Liver (tissue), 9 donors: ENCODE data around the gene OR10A2. TPM values are rescaled to one million over a fixed set of nuclear protein-coding genes. Genes with fewer than 3 reads are reported as not detected.

ENCODE experiments used
- DNase-seq: peaks from one replicate; pipeline ENCODE4 v3.0.0-alpha.2; 2017; ENCODE audit warnings: low spot score
- H3K27ac ChIP-seq, 2 donors: one replicate each; pipeline ENCODE4 v1.7.0; 2013; ENCODE audit warnings: inconsistent platforms in 2 of 2, low read length in 2 of 2, control low read depth in 1 of 2, low read depth in 1 of 2, mild to moderate bottlenecking in 1 of 2
- H3K27me3 ChIP-seq, 4 donors: one replicate each; pipeline versions ENCODE4 v1.6.1 to v1.7.0; 2013; ENCODE audit warnings: low read length in 3 of 4, inconsistent platforms in 1 of 4, mild to moderate bottlenecking in 1 of 4, moderate library complexity in 1 of 4; ENCODE audit not compliant: control insufficient read depth in 4 of 4, insufficient read depth in 4 of 4
- H3K36me3 ChIP-seq, 4 donors: one replicate each; pipeline versions ENCODE4 v1.6.1 to v1.7.0; 2013; ENCODE audit warnings: low read length in 3 of 4, mild to moderate bottlenecking in 3 of 4, low read depth in 1 of 4, moderate library complexity in 1 of 4; ENCODE audit not compliant: control insufficient read depth in 4 of 4, insufficient read depth in 3 of 4
- H3K4me1 ChIP-seq, 4 donors: one replicate each; pipeline versions ENCODE4 v1.6.1 to v1.7.0; 2013; ENCODE audit warnings: low read length in 3 of 4, mild to moderate bottlenecking in 3 of 4, moderate library complexity in 1 of 4; ENCODE audit not compliant: control insufficient read depth in 4 of 4, insufficient read depth in 4 of 4
- H3K4me3 ChIP-seq, 3 donors: one replicate each; pipeline versions ENCODE4 v1.6.1 to v1.7.0; 2013; ENCODE audit warnings: low read length in 3 of 3, control low read depth in 1 of 3, low read depth in 1 of 3, mild to moderate bottlenecking in 1 of 3
- H3K9ac ChIP-seq, 2 donors: one replicate each; pipeline ENCODE4 v1.7.0; 2013; ENCODE audit warnings: low read length in 2 of 2, mild to moderate bottlenecking in 2 of 2, moderate library complexity in 2 of 2, control low read depth in 1 of 2, low read depth in 1 of 2
- H3K9me3 ChIP-seq, 4 donors: one replicate each; pipeline versions ENCODE4 v1.6.1 to v1.7.0; 2013; ENCODE audit warnings: low read length in 3 of 4; ENCODE audit not compliant: control insufficient read depth in 4 of 4
- EGR1 ChIP-seq, 2 donors: IDR thresholded peaks; 2 replicates each; pipeline ENCODE4 v1.6.1; 2016 to 2018; ENCODE audit warnings: antibody characterized with exemption in 2 of 2, low read depth in 2 of 2
- FOXA1 ChIP-seq: IDR thresholded peaks from 2 replicates; pipeline ENCODE4 v1.6.1; 2016; ENCODE audit warnings: antibody characterized with exemption
- FOXA2 ChIP-seq: IDR thresholded peaks from 2 replicates; pipeline ENCODE4 v1.6.1; 2016; ENCODE audit warnings: antibody characterized with exemption
- HNF4A ChIP-seq, 2 donors: conservative IDR thresholded peaks; 2 replicates each; pipeline ENCODE4 v1.6.1; 2016; ENCODE audit warnings: antibody characterized with exemption in 2 of 2, mild to moderate bottlenecking in 2 of 2
- HNF4G ChIP-seq: IDR thresholded peaks from 2 replicates; pipeline ENCODE4 v1.6.1; 2016; ENCODE audit warnings: antibody characterized with exemption
- JUND ChIP-seq, 2 donors: IDR thresholded peaks; 2 replicates each; pipeline ENCODE4 v1.6.1; 2016; ENCODE audit warnings: antibody characterized with exemption in 2 of 2
- NR2F2 ChIP-seq: IDR thresholded peaks from 2 replicates; pipeline ENCODE4 v1.6.1; 2016; ENCODE audit warnings: antibody characterized with exemption
- RAD21 ChIP-seq, 2 donors: IDR thresholded peaks; 2 replicates each; pipeline ENCODE4 v1.6.1; 2016; ENCODE audit warnings: antibody characterized with exemption in 2 of 2, mild to moderate bottlenecking in 2 of 2
- RXRA ChIP-seq, 2 donors: IDR thresholded peaks; 2 replicates each; pipeline ENCODE4 v1.6.1; 2017 to 2018; ENCODE audit warnings: antibody characterized with exemption in 2 of 2, mild to moderate bottlenecking in 1 of 2
- TAF1 ChIP-seq: conservative IDR thresholded peaks from 2 replicates; pipeline ENCODE4 v1.6.1; 2016; ENCODE audit warnings: antibody characterized with exemption, mild to moderate bottlenecking
- YY1 ChIP-seq: IDR thresholded peaks from 2 replicates; pipeline ENCODE4 v1.6.1; 2016; ENCODE audit warnings: antibody characterized with exemption, mild to moderate bottlenecking
- WGBS: extraction: QIAGEN DNeasy Blood & Tissue Kit; methylation state at CpG from one replicate; pipeline ENCODE4 v1.1.7; 2013; 5-methylcytosine and 5-hydroxymethylcytosine counted together
- polyA plus RNA-seq, 2 donors: library from polyadenylated mRNA; stranded (reverse) in 1 of 2; unstranded in 1 of 2; fragments of 200-250 nt in 1 of 2; fragments of >200 nt in 1 of 2; fragmentation: Nextera tagmentation in 1 of 2; extraction: Ambion mirVana in 1 of 2; gene quantifications; one replicate each; pipeline versions ENCODE4 v1.2.1 to v1.2.3, GENCODE V29; 2013 to 2015
- total RNA-seq, 2 donors: library from RNA; depleted of rRNA; stranded (reverse); fragments of >200 nt; gene quantifications; one replicate each; pipeline ENCODE4 v1.2.3, GENCODE V29; 2014
- TF ChIP-seq, protein P1 (sequence below): fragments of 150-350 bp; IDR thresholded peaks from 2 replicates; pipeline ENCODE4 v1.5.1; 2017; ENCODE audit warnings: improper control_type of control experiment, low read depth, low read length; ENCODE audit not compliant: missing input control
- TF ChIP-seq, protein P2 (sequence below): IDR thresholded peaks from 2 replicates; pipeline ENCODE4 v1.6.1; 2016; ENCODE audit warnings: antibody characterized with exemption
- TF ChIP-seq, protein P3 (sequence below): IDR thresholded peaks from 2 replicates; pipeline ENCODE4 v1.6.1; 2016; ENCODE audit warnings: antibody characterized with exemption, mild to moderate bottlenecking
- TF ChIP-seq, protein P4 (sequence below): IDR thresholded peaks from 2 replicates; pipeline ENCODE4 v1.6.1; 2016; ENCODE audit warnings: antibody characterized with exemption
- donor health status: healthy.
- donor health status: healthy.
- donor health status: healthy.
- donor health status: healthy.
- donor health status: healthy.

The OR10A2 gene
- total and polyA plus RNA-seq, 4 donors: not detected

DNA sequence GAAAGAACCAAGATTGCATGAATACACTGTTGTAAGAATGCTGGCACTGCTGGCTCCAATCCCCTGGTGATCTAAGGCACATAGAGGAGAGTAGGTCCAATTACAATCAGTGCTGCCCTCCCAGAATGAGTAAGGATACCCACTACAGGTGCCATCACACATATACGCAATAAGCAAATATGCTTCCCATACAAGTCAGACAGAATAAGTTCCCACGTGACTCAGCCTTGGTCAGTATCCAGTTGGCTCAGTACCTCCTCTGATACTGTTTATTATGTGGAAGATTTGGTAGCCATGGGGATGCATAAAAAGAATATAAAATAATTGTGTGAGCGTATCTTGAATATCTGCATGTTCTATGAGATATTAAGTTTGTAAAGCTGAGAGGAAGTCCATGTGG, 49.1 kb downstream of the OR10A2 start (continued):
- TF ChIP-seq, protein P1, sequence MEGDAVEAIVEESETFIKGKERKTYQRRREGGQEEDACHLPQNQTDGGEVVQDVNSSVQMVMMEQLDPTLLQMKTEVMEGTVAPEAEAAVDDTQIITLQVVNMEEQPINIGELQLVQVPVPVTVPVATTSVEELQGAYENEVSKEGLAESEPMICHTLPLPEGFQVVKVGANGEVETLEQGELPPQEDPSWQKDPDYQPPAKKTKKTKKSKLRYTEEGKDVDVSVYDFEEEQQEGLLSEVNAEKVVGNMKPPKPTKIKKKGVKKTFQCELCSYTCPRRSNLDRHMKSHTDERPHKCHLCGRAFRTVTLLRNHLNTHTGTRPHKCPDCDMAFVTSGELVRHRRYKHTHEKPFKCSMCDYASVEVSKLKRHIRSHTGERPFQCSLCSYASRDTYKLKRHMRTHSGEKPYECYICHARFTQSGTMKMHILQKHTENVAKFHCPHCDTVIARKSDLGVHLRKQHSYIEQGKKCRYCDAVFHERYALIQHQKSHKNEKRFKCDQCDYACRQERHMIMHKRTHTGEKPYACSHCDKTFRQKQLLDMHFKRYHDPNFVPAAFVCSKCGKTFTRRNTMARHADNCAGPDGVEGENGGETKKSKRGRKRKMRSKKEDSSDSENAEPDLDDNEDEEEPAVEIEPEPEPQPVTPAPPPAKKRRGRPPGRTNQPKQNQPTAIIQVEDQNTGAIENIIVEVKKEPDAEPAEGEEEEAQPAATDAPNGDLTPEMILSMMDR: no peak
- no peak for TF ChIP-seq JUND (IDR thresholded peaks at IDR 0.05)

DNA sequence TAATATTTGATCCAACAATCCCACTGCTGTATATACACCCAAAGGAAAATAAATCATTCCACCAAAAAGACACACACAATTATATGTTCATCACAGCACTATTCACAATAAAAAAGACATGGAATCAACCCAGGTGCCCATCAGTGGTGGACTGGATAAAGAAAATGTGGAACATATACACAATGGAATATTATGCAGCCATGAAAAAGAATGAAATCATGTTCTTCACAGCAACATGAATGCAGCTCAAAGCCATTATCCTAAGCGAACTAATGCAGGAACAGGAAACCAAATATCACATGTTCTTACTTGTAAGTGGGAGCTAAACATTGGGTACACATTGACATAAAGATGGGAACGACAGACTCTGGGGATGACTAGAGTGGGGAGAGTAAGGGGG, 56.8 kb downstream of the OR10A2 start:
- Histone ChIP-seq H3K4me3 (no peak overlapping the region), H3K27ac (no peak overlapping the region), H3K4me1 (no peaks in the 10 kb centered on the region), H3K9me3 (peaks cover 0 to 4% (median 2%) of the 10 kb centered on the region in 4 donors), H3K36me3 (no peaks in the 10 kb centered on the region), H3K27me3 (peaks cover 0 to 6% (median 0%) of the 10 kb centered on the region in 4 donors), H3K9ac (no peak overlapping the region)
- no peak for DNase-seq
- TF ChIP-seq RXRA (IDR thresholded peaks at IDR 0.05): no peak
- TF ChIP-seq, protein P2, sequence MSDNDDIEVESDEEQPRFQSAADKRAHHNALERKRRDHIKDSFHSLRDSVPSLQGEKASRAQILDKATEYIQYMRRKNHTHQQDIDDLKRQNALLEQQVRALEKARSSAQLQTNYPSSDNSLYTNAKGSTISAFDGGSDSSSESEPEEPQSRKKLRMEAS: no peak
- TF ChIP-seq EGR1 (IDR thresholded peaks at IDR 0.05; ENCODE audit: low read depth in 2 of 2): no peak
- TF ChIP-seq YY1: no peak
- TF ChIP-seq NR2F2: no peak
- TF ChIP-seq, protein P3, sequence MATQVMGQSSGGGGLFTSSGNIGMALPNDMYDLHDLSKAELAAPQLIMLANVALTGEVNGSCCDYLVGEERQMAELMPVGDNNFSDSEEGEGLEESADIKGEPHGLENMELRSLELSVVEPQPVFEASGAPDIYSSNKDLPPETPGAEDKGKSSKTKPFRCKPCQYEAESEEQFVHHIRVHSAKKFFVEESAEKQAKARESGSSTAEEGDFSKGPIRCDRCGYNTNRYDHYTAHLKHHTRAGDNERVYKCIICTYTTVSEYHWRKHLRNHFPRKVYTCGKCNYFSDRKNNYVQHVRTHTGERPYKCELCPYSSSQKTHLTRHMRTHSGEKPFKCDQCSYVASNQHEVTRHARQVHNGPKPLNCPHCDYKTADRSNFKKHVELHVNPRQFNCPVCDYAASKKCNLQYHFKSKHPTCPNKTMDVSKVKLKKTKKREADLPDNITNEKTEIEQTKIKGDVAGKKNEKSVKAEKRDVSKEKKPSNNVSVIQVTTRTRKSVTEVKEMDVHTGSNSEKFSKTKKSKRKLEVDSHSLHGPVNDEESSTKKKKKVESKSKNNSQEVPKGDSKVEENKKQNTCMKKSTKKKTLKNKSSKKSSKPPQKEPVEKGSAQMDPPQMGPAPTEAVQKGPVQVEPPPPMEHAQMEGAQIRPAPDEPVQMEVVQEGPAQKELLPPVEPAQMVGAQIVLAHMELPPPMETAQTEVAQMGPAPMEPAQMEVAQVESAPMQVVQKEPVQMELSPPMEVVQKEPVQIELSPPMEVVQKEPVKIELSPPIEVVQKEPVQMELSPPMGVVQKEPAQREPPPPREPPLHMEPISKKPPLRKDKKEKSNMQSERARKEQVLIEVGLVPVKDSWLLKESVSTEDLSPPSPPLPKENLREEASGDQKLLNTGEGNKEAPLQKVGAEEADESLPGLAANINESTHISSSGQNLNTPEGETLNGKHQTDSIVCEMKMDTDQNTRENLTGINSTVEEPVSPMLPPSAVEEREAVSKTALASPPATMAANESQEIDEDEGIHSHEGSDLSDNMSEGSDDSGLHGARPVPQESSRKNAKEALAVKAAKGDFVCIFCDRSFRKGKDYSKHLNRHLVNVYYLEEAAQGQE: no peak
- no peak for TF ChIP-seq FOXA1
- TF ChIP-seq, protein P4, sequence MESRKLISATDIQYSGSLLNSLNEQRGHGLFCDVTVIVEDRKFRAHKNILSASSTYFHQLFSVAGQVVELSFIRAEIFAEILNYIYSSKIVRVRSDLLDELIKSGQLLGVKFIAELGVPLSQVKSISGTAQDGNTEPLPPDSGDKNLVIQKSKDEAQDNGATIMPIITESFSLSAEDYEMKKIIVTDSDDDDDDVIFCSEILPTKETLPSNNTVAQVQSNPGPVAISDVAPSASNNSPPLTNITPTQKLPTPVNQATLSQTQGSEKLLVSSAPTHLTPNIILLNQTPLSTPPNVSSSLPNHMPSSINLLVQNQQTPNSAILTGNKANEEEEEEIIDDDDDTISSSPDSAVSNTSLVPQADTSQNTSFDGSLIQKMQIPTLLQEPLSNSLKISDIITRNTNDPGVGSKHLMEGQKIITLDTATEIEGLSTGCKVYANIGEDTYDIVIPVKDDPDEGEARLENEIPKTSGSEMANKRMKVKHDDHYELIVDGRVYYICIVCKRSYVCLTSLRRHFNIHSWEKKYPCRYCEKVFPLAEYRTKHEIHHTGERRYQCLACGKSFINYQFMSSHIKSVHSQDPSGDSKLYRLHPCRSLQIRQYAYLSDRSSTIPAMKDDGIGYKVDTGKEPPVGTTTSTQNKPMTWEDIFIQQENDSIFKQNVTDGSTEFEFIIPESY: no peak
- no peak for TF ChIP-seq RAD21 (IDR thresholded peaks at IDR 0.05)
- no peak for TF ChIP-seq HNF4A (conservative IDR thresholded peaks at IDR 0.05)
- TF ChIP-seq FOXA2: no peak
- no peak for TF ChIP-seq TAF1
- WGBS: 35% methylated on average over 2 of the region's 2 CpGs

DNA sequence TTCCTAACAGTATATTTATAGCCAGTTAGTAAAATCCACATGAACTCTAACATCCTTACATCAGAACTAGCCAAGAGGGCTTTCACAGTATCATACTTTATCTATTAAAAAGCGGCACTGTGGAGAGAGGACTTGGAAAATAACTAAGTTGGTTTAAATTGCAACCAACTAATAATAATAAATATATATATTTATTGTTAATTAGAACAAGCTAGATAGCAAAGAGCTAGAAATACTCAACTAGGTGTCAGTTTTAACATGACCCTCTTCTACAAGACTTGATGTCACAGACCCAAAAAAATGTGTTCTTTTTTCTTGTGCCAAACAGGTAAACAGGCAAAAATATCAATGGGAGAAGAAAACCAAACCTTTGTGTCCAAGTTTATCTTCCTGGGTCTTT, 57.8 kb downstream of the OR10A2 start, which contains the start of gene OR2D3:
OR2D3 (plus strand) TSS at position 301 of the 400 bp plus-strand sequence; CDS start at position 301, 0 bp downstream.
- Histone ChIP-seq H3K9me3 (peaks cover 0 to 4% (median 2%) of the 10 kb centered on the region in 4 donors), H3K27me3 (peaks cover 0 to 8% (median 0%) of the 10 kb centered on the region in 4 donors), H3K9ac (no peak within 1 kb of the TSS), H3K27ac (no peak within 1 kb of the TSS), H3K36me3 (no peaks in the 10 kb centered on the region), H3K4me3 (no peak within 1 kb of the TSS), H3K4me1 (no peaks in the 10 kb centered on the region)
- DNase-seq: no peak
- TF ChIP-seq YY1 (no peak), RAD21 (IDR thresholded peaks at IDR 0.05) (no peak), HNF4G (no peak)
- TF ChIP-seq, protein P4: no peak
- 94% methylated on average over 1 of the region's 1 CpG for WGBS
